Panc1 (cell line): ENCODE data around the gene FKBP3. TPM values are rescaled to one million over a fixed set of nuclear protein-coding genes. Genes with fewer than 3 reads are reported as not detected.

ENCODE experiments used
- ATAC-seq: fragments of 200-7000 bp; cut with Tn5 transposase; 2 replicates; pipeline ENCODE4 v1.9.1; 2020; ENCODE audit warnings: mild to moderate bottlenecking, moderate library complexity
- BruUV-seq: library from RNA; stranded (reverse); fragments of 400-500 nt; replicated peaks from 2 replicates; lab custom pipeline; 2021; lab: Mats Ljungman, UMichigan
- CTCF ChIA-PET: fragments of 300-600 bp; sonication (Branson Sonifier 250); formaldehyde crosslinking; loops from one replicate; lab custom pipeline; 2022; ENCODE audit warnings: antibody characterized with exemption; lab: Charles Lee
- POLR2A ChIA-PET: fragments of 300-600 bp; sonication (Branson Sonifier 250); formaldehyde crosslinking; loops from one replicate; lab custom pipeline; 2022; ENCODE audit warnings: antibody characterized with exemption; lab: Charles Lee
- DNase-seq: peaks from one replicate; pipeline ENCODE4 v3.0.0-alpha.2; 2010; ENCODE audit warnings: low read depth, low spot score
- H3K27ac ChIP-seq: 2 replicates; pipeline ENCODE4 v1.5.1; 2011; ENCODE audit warnings: mild to moderate bottlenecking, low read length, inconsistent platforms
- H3K27me3 ChIP-seq: fragments of 200-500 bp; sonication (Bioruptor generic); 2 replicates; pipeline ENCODE4 v1.6.0; 2014; ENCODE audit warnings: low read length, inconsistent platforms; ENCODE audit not compliant: control insufficient read depth, insufficient read depth
- H3K36me3 ChIP-seq: fragments of 200-500 bp; sonication (Bioruptor generic); 2 replicates; pipeline ENCODE4 v1.5.1; 2014; ENCODE audit warnings: inconsistent platforms, mild to moderate bottlenecking, low read length, moderate library complexity; ENCODE audit not compliant: control insufficient read depth, insufficient read depth
- H3K4me1 ChIP-seq: 2 replicates; pipeline ENCODE4 v1.5.1; 2011; ENCODE audit warnings: inconsistent platforms, mild to moderate bottlenecking, low read length, moderate library complexity; ENCODE audit not compliant: control insufficient read depth, insufficient read depth
- H3K4me3 ChIP-seq, 2 experiments: 2 replicates each; pipeline ENCODE4 v1.5.1; 2011 to 2012; ENCODE audit warnings: low read depth in 2 of 2, low read length in 2 of 2, mild to moderate bottlenecking in 2 of 2, inconsistent platforms in 1 of 2, moderate library complexity in 1 of 2
- H3K9me3 ChIP-seq: fragments of 200-500 bp; sonication (Bioruptor generic); 2 replicates; pipeline ENCODE4 v1.5.1; 2014; ENCODE audit warnings: low read depth, mild to moderate bottlenecking, inconsistent platforms, low read length, moderate library complexity; ENCODE audit not compliant: control insufficient read depth, insufficient read depth
- POLR2AphosphoS5 ChIP-seq: IDR thresholded peaks from 2 replicates; pipeline ENCODE4 v1.6.1; 2012; ENCODE audit warnings: mild to moderate bottlenecking, low read depth, low read length, moderate library complexity
- SIN3A ChIP-seq: IDR thresholded peaks from 2 replicates; pipeline ENCODE4 v1.6.1; 2012; ENCODE audit warnings: low read depth, mild to moderate bottlenecking, low read length, moderate library complexity, borderline replicate concordance; ENCODE audit not compliant: insufficient read depth
- TCF7L2 ChIP-seq: IDR thresholded peaks from 2 replicates; pipeline ENCODE4 v1.6.1; 2011; ENCODE audit warnings: mild to moderate bottlenecking, low read depth, low read length, inconsistent platforms
- in situ Hi-C: cut with HindIII; loops from 2 replicates; pipeline ENCODE4 v1.10.0; 2016; ENCODE audit warnings: low sequenced_read_pairs, low pct_unique_long_range_greater_than_20kb
- intact Hi-C: fragments of 100-400 bp; cut with micrococcal nuclease; formaldehyde crosslinking; loops from one replicate; pipeline ENCODE4 v1.10.0; 2022; ENCODE audit not compliant: unreplicated experiment
- total RNA-seq: library from RNA; stranded (reverse); gene quantifications from one replicate; pipeline ENCODE4 v1.2.1, GENCODE V29; 2021; ENCODE audit not compliant: unreplicated experiment
- TF ChIP-seq, protein P1 (sequence below): fragments of 450-650 bp; IDR thresholded peaks from 2 replicates; pipeline ENCODE4 v1.5.1; 2017; ENCODE audit warnings: mild to moderate bottlenecking
- TF ChIP-seq, protein P2 (sequence below), 2 experiments: IDR thresholded peaks; 2 replicates each; pipeline ENCODE4 v1.6.1; 2011 to 2012; ENCODE audit warnings: low read depth in 2 of 2, control low read depth in 1 of 2, low read length in 1 of 2, mild to moderate bottlenecking in 1 of 2, moderate library complexity in 1 of 2; ENCODE audit not compliant: insufficient read depth in 1 of 2

The FKBP3 gene
- total RNA-seq, 1 experiment from 2014 or later: 47.4 TPM

DNA sequence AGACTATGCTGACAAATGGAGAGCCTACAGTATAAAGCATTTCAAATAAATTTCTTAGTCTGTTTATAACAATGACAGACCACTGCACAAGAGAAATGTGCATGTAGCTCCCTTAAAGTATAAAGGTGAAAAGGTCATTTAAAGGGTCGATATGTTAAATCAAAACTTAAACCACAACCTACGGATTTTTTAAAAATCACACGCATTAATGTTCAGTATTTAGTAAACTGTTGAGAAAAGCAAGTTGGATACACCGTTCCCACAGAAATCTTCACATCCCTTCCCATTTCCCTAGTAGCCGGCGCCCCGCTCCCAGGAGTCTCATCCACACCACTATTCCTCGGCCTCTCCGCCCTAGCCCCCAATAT is 614 bp downstream of the FKBP3 start:
- TF ChIP-seq SIN3A: no peak
- no peak for TF ChIP-seq TCF7L2
- TF ChIP-seq, protein P1, sequence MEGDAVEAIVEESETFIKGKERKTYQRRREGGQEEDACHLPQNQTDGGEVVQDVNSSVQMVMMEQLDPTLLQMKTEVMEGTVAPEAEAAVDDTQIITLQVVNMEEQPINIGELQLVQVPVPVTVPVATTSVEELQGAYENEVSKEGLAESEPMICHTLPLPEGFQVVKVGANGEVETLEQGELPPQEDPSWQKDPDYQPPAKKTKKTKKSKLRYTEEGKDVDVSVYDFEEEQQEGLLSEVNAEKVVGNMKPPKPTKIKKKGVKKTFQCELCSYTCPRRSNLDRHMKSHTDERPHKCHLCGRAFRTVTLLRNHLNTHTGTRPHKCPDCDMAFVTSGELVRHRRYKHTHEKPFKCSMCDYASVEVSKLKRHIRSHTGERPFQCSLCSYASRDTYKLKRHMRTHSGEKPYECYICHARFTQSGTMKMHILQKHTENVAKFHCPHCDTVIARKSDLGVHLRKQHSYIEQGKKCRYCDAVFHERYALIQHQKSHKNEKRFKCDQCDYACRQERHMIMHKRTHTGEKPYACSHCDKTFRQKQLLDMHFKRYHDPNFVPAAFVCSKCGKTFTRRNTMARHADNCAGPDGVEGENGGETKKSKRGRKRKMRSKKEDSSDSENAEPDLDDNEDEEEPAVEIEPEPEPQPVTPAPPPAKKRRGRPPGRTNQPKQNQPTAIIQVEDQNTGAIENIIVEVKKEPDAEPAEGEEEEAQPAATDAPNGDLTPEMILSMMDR: no peak
- TF ChIP-seq, protein P2, sequence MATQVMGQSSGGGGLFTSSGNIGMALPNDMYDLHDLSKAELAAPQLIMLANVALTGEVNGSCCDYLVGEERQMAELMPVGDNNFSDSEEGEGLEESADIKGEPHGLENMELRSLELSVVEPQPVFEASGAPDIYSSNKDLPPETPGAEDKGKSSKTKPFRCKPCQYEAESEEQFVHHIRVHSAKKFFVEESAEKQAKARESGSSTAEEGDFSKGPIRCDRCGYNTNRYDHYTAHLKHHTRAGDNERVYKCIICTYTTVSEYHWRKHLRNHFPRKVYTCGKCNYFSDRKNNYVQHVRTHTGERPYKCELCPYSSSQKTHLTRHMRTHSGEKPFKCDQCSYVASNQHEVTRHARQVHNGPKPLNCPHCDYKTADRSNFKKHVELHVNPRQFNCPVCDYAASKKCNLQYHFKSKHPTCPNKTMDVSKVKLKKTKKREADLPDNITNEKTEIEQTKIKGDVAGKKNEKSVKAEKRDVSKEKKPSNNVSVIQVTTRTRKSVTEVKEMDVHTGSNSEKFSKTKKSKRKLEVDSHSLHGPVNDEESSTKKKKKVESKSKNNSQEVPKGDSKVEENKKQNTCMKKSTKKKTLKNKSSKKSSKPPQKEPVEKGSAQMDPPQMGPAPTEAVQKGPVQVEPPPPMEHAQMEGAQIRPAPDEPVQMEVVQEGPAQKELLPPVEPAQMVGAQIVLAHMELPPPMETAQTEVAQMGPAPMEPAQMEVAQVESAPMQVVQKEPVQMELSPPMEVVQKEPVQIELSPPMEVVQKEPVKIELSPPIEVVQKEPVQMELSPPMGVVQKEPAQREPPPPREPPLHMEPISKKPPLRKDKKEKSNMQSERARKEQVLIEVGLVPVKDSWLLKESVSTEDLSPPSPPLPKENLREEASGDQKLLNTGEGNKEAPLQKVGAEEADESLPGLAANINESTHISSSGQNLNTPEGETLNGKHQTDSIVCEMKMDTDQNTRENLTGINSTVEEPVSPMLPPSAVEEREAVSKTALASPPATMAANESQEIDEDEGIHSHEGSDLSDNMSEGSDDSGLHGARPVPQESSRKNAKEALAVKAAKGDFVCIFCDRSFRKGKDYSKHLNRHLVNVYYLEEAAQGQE (IDR thresholded peaks at IDR 0.05; ENCODE audit: insufficient read depth in 1 of 2, low read depth in 2 of 2, low read length in 1 of 2): no peak
- TF ChIP-seq POLR2AphosphoS5: no peak
- ChIA-PET POLR2A (no interaction called here), CTCF (no interaction called here)
- peak overlapping the region; percentile 95 for H3K27ac ChIP-seq
- no peaks in the 10 kb centered on the region for H3K27me3 ChIP-seq
- H3K4me1 ChIP-seq: peaks cover 4% of the 10 kb centered on the region; the same call in 1 of the 2 replicates
- H3K9me3 ChIP-seq: no peaks in the 10 kb centered on the region
- in situ Hi-C loops (no loop called here), intact Hi-C loops (loop anchor here (5.0 to 10.0 kb wide), 2 partner anchors 119 to 169 kb away; partner anchors contain the start of genes KLHL28, MIS18BP1 and TOGARAM1)
- TSS peak; percentile 94 for BruUV-seq
- DNase-seq (no peak), ATAC-seq (peak; percentile 28)
- H3K36me3 ChIP-seq: peaks cover 2% of the 10 kb centered on the region
- H3K4me3 ChIP-seq: peak overlapping the region; percentile 71 to 88

DNA sequence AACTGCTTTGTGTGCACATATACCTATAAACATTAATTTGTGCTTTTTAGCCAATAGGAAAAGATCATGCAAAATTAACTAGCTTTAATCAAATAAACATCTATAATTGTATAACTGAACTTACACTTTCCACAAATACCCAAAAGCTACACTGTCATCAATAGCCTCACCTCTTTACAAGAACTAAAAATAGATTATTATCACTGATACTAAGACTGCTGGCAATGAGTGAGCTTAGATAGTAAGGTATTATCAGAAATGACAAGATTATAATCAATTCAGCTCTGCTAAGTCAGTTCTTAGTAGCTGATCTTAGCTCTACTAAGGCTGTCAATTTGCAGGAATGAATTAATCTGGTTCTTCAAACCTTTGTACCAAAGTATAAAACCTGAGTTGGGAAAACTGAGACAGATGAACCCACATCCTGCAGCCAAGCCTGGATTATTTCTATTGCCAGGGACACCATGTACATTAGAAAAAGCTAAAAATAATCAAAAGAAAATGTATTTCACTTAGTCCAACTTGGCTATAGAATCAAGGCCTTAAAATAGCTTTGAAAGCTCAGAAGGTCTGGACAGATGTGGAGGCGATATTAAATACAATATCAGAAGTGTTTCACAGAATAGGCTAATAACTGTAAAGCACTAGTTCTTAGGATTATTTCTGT is 5.2 kb downstream of the FKBP3 start:
- ChIA-PET CTCF (no interaction called here), POLR2A (no interaction called here)
- H3K36me3 ChIP-seq: peaks cover 2% of the 10 kb centered on the region
- no peak overlapping the region for H3K4me3 ChIP-seq
- intact Hi-C loops: no loop called here
- in situ Hi-C loops: no loop called here
- no peaks in the 10 kb centered on the region for H3K4me1 ChIP-seq
- ATAC-seq (no peak), DNase-seq (no peak)
- H3K27me3 ChIP-seq: no peaks in the 10 kb centered on the region
- TF ChIP-seq, protein P2 (IDR thresholded peaks at IDR 0.05; ENCODE audit: insufficient read depth in 1 of 2, low read depth in 2 of 2, low read length in 1 of 2): no peak
- TF ChIP-seq SIN3A (no peak), POLR2AphosphoS5 (no peak), TCF7L2 (no peak)
- TF ChIP-seq, protein P1: no peak
- no peaks in the 10 kb centered on the region for H3K9me3 ChIP-seq
- no TSS peak for BruUV-seq
- H3K27ac ChIP-seq: no peak overlapping the region
